ENCODE data around the gene SSC5D.

The SSC5D gene

DNA sequence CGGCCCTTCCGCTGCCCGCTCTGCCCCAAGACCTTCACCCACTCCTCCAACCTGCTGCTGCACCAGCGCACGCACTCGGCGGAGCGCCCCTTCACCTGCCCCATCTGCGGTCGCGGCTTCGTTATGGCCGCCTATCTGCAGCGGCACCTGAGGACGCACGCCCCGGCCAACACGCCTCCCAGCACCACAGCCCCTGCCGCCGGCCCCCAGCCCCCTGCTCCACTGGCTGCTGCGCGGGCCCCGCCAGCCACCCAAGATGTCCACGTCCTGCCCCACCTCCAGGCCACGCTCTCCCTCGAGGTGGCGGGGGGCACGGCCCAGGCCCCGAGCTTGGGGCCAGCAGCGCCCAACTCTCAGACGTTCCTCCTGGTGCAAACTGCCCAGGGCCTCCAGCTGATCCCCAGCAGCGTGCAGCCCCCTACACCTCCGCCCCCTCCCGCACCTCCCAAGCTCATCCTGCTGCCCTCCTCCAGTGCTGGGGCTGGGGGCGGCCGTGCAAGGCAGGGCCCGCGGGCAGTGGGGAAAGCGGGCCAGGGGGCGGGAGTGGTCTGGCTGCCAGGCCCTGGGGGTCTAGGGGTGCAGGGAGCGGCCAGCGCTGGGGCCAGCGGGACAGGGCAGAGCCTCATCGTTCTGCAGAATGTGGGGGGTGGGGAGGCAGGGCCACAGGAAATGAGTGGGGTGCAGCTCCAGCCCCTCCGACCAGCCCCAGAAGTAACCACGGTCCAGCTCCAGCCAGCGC is 5.1 kb upstream of the SSC5D start:
- TF ChIP-seq ZNF70 (CRISPR knock-in tag; IDR thresholded peaks at IDR 0.05): no peak
- no peak for TF ChIP-seq PPARA (CRISPR knock-in tag; IDR thresholded peaks at IDR 0.05; ENCODE audit: borderline replicate concordance)
- no peak for TF ChIP-seq CSDC2 (CRISPR knock-in tag; IDR thresholded peaks at IDR 0.05)
- no peak for ATAC-seq

DNA sequence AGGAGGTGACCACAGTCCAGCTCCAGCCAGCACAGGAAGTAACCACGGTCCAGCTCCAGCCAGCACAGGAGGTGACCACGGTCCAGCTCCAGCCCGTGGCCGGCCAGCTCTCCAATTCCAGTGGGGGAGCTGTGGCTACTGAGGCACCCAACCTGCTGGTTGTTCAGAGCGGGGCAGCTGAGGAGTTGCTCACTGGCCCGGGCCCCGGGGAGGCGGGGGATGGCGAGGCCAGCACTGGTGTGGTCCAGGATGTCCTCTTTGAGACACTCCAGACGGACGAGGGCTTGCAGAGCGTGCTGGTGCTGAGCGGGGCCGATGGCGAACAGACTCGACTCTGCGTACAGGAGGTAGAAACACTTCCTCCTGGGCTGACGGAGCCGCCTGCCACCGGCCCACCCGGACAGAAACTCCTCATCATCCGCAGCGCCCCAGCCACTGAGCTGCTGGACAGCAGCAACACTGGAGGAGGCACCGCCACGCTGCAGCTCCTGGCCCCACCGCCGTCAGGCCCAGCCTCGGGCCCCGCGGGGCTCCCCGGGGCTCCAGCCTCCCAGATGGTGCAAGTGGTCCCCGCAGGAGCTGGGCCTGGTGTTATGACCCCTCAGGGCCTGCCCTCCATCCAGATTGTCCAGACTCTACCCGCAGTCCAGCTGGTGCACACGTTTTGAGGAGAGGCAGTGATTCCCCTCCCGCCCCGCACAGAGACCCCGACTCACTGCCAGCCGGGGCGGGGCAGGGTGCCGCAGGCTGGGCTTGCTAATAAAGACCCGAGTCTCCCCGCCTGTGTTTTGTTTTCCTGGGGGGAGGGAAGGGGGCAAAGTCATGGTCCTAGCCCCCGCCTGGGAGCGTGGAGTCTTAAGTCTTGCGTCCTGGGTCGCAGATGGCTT is 4.3 kb upstream of the SSC5D start:
- TF ChIP-seq ZFP30 (CRISPR knock-in tag; IDR thresholded peaks at IDR 0.05): no peak
- peak; percentile 95 for TF ChIP-seq ZFP3 (CRISPR knock-in tag; IDR thresholded peaks at IDR 0.05)
- ATAC-seq: no peak

DNA sequence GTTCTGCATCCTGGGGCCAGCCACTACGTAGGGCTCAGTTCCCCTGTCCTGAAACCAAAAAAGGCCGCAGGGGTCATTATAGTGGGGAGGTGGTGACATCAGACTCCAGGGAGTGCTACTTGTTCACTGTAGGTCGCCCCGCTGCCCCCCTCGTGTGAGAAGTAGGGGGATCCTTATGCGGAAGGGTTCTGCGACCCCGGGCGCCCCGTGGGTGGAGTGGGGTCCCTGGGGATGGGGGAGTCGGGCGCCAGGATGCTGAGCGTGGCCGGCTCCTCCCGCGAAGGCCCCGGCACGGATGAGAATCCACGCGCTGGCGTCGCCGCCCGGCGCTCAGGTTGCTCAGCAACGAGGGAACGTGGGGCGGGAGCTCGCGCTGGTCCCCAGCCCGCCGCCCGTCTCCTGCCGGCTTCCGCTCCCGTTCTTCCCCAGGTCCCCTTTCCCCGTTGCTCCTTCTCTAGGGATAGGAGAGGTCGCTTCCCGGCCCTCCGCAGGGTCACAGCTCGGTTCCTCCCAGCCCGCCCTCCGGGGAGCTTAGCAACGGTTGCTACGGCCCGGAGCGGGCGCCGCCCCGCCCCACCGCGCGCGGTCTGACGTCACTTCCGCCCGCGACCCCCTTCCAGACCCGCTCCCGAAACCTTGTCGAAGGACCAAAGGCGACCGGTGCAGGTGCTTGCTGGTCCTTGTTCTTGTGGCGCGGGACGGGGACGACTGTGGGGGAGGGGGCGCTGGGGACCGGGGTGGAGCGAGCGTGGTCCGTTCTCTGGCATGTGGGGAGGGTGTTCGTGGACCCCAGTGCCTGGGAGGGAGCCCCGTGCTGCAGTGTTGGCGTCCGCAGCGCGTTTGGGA is 3.4 kb upstream of the SSC5D start, which contains the start of gene NAT14:
TSS of gene NAT14 (plus strand) at position 596 of the 846 bp plus-strand sequence. CDS start 521 bp downstream, outside the sequence.
- ATAC-seq: peak; percentile 30
- TF ChIP-seq GLIS3 (CRISPR knock-in tag; IDR thresholded peaks at IDR 0.05): 0 out of 2 replicates have a peak, but pooled peaks have one; percentile 14
- TF ChIP-seq ZC3H10 (CRISPR knock-in tag; IDR thresholded peaks at IDR 0.05): no peak

DNA sequence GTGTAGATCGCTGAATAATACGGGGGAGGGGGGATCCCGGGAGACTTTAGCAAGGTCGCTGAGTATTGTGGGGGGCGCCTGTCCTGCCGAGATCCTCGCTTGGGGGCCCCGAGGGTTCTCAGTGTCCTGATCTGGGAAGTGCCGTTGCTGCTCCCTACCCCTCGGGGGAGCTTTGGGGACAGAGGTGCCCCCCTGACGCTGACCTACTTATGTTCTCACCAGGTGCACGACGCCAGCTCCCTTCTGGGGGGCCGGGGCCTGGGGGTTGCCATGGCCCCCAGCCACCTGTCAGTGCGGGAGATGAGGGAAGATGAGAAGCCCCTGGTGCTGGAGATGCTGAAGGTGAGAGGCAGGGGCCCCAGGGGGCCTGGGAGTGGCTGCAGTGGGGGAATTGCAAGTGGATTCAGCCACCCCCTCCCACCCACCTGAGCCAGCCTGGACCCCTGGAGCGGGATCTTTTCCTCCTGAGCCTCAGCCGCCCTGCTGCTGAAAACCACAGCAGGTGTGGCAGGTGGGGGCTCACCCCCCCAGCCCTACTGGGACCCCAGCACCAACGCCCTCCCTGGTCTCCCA is 2.7 kb upstream of the SSC5D start:
- TF ChIP-seq, protein P1, sequence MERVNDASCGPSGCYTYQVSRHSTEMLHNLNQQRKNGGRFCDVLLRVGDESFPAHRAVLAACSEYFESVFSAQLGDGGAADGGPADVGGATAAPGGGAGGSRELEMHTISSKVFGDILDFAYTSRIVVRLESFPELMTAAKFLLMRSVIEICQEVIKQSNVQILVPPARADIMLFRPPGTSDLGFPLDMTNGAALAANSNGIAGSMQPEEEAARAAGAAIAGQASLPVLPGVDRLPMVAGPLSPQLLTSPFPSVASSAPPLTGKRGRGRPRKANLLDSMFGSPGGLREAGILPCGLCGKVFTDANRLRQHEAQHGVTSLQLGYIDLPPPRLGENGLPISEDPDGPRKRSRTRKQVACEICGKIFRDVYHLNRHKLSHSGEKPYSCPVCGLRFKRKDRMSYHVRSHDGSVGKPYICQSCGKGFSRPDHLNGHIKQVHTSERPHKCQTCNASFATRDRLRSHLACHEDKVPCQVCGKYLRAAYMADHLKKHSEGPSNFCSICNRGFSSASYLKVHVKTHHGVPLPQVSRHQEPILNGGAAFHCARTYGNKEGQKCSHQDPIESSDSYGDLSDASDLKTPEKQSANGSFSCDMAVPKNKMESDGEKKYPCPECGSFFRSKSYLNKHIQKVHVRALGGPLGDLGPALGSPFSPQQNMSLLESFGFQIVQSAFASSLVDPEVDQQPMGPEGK (CRISPR knock-in tag; IDR thresholded peaks at IDR 0.05; ENCODE audit: borderline replicate concordance): 0 out of 2 replicates have a peak, but pooled peaks have one; percentile 28
- no peak for TF ChIP-seq OSR1 (CRISPR knock-in tag; IDR thresholded peaks at IDR 0.05)
- ATAC-seq: no peak

DNA sequence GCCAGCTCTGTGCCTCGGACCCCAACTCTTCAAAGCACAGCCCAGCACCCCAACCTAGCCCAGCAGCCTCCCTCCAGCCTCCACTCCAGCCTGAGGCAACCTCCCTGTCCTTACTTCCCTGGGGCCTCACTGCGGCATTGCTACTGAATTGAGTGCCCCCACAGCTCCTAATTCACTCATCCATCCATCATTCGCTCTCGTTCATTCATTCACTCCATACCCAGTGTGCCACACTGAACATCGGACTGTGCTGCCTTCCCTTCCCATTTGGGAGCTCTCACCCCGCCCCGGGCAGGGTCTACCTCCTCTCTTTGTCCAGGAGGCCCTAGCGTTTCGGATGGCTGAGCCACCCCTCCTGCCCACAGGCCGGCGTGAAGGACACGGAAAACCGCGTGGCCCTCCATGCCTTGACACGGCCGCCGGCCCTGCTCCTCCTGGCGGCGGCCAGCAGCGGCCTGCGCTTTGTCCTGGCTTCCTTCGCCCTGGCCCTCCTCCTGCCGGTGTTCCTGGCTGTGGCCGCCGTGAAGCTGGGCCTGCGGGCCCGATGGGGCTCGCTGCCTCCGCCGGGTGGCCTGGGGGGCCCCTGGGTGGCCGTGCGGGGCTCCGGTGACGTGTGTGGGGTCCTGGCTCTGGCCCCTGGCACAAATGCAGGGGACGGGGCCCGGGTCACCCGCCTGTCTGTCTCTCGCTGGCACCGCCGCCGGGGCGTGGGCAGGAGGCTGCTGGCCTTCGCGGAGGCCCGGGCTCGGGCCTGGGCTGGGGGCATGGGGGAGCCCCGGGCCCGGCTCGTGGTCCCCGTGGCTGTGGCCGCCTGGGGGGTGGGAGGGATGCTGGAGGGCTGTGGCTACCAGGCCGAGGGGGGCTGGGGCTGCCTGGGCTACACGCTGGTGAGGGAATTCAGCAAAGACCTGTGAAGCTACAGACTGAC is 1.9 kb upstream of the SSC5D start:
- ATAC-seq: peak; percentile 29
- TF ChIP-seq, protein P2, sequence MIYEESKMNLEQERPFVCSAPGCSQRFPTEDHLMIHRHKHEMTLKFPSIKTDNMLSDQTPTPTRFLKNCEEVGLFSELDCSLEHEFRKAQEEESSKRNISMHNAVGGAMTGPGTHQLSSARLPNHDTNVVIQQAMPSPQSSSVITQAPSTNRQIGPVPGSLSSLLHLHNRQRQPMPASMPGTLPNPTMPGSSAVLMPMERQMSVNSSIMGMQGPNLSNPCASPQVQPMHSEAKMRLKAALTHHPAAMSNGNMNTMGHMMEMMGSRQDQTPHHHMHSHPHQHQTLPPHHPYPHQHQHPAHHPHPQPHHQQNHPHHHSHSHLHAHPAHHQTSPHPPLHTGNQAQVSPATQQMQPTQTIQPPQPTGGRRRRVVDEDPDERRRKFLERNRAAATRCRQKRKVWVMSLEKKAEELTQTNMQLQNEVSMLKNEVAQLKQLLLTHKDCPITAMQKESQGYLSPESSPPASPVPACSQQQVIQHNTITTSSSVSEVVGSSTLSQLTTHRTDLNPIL (CRISPR knock-in tag; IDR thresholded peaks at IDR 0.05; ENCODE audit: low read depth): no peak
- TF ChIP-seq ZNF70 (CRISPR knock-in tag; IDR thresholded peaks at IDR 0.05): no peak
- TF ChIP-seq GLIS3 (CRISPR knock-in tag; IDR thresholded peaks at IDR 0.05): no peak
- no peak for TF ChIP-seq ARNTL (CRISPR knock-in tag; IDR thresholded peaks at IDR 0.05; ENCODE audit: borderline replicate concordance, low read depth)
- TF ChIP-seq ZNF565 (CRISPR knock-in tag; conservative IDR thresholded peaks at IDR 0.05; ENCODE audit: low read depth): no peak
- TF ChIP-seq SNAI2 (CRISPR knock-in tag; IDR thresholded peaks at IDR 0.05): no peak
- no peak for TF ChIP-seq CSDC2 (CRISPR knock-in tag; IDR thresholded peaks at IDR 0.05)
- no peak for TF ChIP-seq TOX (CRISPR knock-in tag; IDR thresholded peaks at IDR 0.05; ENCODE audit: borderline replicate concordance)
- TF ChIP-seq, protein P1 (CRISPR knock-in tag; IDR thresholded peaks at IDR 0.05; ENCODE audit: borderline replicate concordance): no peak
- no peak for TF ChIP-seq OSR1 (CRISPR knock-in tag; IDR thresholded peaks at IDR 0.05)
- no peak for TF ChIP-seq ZC3H10 (CRISPR knock-in tag; IDR thresholded peaks at IDR 0.05)
- no peak for TF ChIP-seq ESRRG (CRISPR knock-in tag; IDR thresholded peaks at IDR 0.05)
- no peak for TF ChIP-seq TCF4 (CRISPR knock-in tag; IDR thresholded peaks at IDR 0.05; ENCODE audit: borderline replicate concordance)
- TF ChIP-seq ZFP30 (CRISPR knock-in tag; IDR thresholded peaks at IDR 0.05): no peak
- TF ChIP-seq, protein P3, sequence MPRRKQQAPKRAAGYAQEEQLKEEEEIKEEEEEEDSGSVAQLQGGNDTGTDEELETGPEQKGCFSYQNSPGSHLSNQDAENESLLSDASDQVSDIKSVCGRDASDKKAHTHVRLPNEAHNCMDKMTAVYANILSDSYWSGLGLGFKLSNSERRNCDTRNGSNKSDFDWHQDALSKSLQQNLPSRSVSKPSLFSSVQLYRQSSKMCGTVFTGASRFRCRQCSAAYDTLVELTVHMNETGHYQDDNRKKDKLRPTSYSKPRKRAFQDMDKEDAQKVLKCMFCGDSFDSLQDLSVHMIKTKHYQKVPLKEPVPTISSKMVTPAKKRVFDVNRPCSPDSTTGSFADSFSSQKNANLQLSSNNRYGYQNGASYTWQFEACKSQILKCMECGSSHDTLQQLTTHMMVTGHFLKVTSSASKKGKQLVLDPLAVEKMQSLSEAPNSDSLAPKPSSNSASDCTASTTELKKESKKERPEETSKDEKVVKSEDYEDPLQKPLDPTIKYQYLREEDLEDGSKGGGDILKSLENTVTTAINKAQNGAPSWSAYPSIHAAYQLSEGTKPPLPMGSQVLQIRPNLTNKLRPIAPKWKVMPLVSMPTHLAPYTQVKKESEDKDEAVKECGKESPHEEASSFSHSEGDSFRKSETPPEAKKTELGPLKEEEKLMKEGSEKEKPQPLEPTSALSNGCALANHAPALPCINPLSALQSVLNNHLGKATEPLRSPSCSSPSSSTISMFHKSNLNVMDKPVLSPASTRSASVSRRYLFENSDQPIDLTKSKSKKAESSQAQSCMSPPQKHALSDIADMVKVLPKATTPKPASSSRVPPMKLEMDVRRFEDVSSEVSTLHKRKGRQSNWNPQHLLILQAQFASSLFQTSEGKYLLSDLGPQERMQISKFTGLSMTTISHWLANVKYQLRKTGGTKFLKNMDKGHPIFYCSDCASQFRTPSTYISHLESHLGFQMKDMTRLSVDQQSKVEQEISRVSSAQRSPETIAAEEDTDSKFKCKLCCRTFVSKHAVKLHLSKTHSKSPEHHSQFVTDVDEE (CRISPR knock-in tag; IDR thresholded peaks at IDR 0.05): no peak
- TF ChIP-seq, protein P4, sequence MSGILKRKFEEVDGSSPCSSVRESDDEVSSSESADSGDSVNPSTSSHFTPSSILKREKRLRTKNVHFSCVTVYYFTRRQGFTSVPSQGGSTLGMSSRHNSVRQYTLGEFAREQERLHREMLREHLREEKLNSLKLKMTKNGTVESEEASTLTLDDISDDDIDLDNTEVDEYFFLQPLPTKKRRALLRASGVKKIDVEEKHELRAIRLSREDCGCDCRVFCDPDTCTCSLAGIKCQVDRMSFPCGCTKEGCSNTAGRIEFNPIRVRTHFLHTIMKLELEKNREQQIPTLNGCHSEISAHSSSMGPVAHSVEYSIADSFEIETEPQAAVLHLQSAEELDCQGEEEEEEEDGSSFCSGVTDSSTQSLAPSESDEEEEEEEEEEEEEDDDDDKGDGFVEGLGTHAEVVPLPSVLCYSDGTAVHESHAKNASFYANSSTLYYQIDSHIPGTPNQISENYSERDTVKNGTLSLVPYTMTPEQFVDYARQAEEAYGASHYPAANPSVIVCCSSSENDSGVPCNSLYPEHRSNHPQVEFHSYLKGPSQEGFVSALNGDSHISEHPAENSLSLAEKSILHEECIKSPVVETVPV (CRISPR knock-in tag; IDR thresholded peaks at IDR 0.05): no peak
- no peak for TF ChIP-seq PPARA (CRISPR knock-in tag; IDR thresholded peaks at IDR 0.05; ENCODE audit: borderline replicate concordance)
- no peak for TF ChIP-seq ZFP3 (CRISPR knock-in tag; IDR thresholded peaks at IDR 0.05)

Data from SK-N-SH treated with all-trans-retinoic acid at 6 μM for 48 hours (cell line).